SIG-M5 treated with dmso at 0.1 percent for 504 hours (cell line): Measurements from ENCODE around the gene CA9.
"Not testable (repeated sequence)": the region's sequence is repeated elsewhere in the genome, so short reads cannot be mapped to it uniquely, and the experiment has no call there.

Experiments used
- DNase-seq: peaks from one replicate; lab custom pipeline; 2025; ENCODE audit not compliant: unreplicated experiment; lab: John Stamatoyannopoulos, UW

The CA9 gene

GRCh38 chr9:35673132-35674024, at the start of gene CA9:
CA9 (plus strand) TSS chr9:35673928; CDS start chr9:35673960, 32 bp downstream.
- DNase-seq: no peak

DNA sequence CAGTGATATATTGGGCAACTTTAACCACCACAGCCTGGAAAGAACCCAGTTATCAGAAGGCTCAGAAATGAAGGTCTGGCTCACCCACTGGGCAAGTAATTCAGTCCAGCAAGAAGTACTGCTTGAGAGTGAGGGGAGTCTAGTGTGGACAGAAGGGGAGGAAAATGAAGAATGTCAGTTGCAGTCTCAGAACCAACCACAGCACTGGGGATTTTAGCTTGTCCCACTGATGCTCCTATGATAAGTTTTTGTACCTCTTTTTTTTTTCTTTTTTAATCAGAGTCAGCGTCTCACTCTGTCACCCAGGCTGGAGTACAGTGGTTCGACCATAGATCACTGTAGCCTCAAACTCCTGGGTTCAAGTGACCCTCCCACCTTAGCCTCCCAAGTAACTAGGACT, 46.2 kb upstream of the CA9 start:
- DNase-seq: no peak

DNA sequence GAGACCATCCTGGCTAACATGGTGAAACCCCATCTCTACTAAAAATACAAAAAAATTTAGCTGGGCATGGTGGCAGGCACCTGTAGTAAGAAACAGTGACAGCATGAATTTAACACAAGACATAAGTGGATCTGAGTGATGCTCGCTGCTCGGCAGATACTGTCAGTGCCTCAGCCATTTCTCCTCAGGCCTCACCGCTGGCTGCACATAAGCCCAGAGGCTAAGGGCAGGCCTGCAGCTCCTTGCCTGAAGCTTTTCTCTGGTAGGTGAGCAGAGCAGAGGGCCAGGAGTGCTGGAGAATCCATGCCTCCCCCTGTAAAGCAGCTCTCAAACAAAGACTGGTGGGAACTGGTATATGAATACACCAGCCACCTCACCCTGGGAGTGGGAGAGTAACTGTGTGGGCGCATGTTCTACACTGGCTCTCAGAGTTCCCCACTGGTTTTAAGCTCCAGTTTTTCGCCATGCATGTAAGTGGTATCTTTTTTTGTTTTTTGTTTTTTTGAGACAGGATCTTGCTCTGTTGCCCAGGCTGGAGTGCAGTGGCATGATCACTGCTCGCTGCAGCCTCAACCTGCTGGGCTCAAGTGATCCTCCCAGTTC, 45.2 kb upstream of the CA9 start:
- no peak for DNase-seq

DNA sequence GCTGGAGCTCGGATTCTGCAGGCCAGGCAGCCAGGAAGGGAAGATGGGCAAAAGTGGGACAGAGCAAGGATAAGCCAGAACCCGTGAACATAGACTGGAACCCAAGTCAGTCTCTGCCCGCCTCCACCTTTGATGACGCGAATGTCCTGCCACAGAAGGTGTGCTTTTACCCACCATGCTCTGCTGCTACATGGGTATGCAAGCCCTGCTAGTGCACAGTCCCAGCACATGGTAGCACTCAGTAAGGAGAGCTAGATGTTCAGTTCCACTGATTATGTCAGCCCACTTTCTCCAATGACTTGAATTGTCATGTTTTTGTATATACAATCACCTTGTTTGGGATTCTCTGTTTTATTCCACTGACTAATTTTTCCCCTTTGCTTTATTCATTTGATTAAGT, 44.1 kb upstream of the CA9 start:
- DNase-seq: no peak

GRCh38 chr9:35635730-35636129, 38.0 kb upstream of the CA9 start:
- no peak for DNase-seq

DNA sequence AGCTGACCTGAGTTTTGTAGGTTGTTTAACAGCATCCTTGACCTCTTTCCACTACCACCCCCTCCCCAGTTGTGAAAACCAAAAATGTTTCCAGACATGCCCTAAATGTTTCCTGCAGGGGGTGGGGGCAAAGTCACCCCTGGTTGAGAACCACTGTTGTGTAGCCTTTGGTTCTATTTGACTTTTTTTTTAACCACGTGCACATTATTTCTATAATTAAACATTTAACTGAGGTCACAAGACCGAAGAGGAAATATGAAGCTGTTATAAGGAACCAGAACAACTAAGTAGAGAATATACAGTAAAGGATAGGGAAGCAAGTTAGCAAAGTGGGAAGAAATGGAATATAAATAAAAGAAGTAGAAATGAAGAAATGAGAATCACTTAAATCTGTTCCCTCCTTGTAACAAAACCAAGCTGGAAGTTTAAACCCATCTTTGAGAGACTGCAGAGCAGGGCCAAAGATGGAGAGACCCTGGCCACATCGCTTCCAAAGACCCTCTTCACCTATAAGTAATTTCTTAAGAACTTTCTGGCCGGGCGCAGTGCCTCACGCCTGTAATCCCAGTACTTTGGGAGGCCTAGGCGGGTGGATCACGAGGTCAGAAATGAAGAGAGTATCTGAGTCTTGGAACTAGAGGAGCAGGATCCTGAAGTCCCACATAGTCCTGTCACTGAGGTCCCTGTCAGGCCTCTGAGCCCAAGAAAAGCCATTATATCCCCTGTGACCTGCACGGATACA, 37.4 kb upstream of the CA9 start:
- DNase-seq: peak; percentile 31

DNA sequence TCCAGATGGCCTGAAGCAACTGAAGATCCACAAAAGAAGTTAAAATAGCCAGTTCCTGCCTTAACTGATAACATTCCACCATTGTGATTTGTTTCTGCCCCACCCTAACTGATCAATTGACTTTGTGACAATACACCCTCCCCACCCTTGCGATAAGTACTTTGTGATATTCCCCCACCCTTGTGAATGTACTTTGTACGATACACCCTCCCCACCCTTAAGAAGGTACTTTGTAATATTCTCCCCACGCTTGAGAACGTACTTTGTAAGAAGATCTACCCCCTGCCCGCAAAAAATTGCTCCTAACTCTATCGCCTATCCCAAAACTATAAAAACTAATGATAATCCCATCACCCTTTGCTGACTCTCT, 36.9 kb upstream of the CA9 start:
- DNase-seq: not testable (repeated sequence)

DNA sequence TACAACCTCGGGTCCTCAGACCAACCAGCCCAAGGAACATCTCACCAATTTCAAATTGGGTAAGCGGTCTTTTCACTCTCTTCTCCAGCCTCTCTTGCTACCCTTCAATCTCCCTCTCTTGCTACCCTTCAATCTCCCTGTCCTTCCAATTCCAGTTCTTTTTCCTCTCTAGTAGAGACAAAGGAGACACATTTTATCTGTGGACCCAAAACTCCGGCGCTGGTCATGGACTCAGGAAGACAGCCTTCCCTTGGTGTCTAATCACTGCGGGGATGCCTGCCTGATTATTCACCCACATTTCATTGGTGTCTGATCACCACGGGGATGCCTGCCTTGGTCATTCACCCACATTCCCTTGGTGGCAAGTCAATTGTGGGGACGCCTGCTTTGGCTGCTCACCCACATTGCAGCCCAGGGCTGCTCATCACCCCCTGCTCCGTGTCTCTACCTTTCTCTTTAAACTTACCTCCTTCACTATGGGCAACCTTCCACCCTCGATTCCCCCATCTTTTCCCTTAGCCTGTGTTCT, 36.2 kb upstream of the CA9 start:
- not testable (repeated sequence) for DNase-seq

- DNase-seq: not testable (repeated sequence)
These were observed 35.0 kb upstream of the CA9 start for GRCh38 chr9:35638751-35639150.

DNA sequence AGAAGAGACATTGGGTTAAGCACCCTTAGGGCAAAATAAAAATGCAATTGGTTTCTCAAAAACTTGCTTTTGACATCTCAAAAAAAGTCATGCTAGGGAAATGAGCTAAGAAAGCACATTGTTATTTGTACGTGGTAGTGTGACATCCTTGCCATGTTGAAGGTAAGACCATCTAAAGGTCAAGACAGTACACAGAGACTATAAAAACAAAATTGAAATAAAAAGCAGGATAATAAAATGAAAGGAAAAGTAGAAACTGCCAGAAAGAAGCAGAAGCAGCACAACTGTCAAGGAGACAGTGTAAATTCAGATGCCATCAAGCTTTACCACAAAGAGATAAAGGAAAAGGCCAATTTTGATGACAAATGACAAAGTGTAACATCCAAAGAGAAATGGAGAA, 34.5 kb upstream of the CA9 start:
- not testable (repeated sequence) for DNase-seq

GRCh38 chr9:35639631-35640030, 34.1 kb upstream of the CA9 start:
- DNase-seq: no peak

DNA sequence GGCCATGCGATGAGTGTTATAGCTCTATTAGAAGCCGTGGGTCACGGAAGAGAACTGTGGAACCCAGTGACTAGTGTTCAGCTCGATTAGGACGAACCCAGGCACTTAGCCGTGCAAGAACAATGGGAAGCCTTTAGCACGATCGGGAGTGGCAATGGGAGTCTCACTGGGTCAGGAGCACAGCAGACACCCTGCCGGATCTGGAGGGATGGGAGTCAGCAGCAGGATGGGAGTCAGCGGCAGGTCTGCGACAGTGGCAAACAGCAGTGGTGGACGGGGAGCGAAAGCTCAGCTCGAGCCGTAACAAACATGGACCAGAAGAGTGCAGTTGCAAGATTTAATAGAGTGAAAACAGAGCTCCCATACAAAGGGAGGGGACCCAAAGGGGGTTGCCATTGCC, 33.3 kb upstream of the CA9 start:
- not testable (repeated sequence) for DNase-seq

DNA sequence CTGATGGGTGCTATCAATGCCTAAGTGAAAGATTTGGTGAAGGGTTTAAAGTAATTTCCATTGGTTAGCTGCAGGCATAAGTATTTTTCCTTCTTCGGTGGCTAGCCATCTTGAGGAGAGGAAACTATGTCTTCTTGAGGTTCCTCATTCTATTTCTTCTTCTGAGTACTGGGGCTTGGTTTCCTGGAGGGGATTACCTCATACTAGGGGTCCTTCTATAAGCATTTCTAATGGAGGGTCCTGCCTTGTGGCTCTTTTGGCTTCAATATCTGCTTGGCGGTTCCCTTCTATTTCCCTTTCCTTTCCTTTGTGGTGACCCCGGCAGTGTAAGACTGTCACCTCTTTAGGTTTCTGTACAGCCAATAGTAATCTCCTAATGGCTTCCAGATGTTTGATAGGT, 32.2 kb upstream of the CA9 start:
- DNase-seq: not testable (repeated sequence)

DNA sequence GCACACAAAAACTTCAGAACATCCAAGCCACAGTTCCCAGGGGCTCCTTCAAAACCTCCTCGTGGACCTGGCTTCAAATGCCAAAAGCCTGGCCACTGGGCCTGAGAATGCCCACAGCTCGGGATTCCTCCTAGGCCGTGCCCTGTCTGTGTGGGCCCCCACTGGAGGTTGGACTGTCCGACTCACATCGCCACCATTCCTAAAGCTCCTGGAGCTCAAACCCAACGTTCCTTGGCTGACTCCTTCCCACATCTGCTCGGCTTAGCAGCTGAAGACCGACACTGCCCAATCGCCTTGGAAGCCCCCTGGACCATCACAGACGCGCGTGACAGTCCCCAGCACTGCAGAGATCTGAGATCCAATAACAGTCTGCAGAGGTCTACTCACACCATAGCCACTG, 30.7 kb upstream of the CA9 start:
- no peak for DNase-seq

- not testable (repeated sequence) for DNase-seq
These were observed 28.0 kb upstream of the CA9 start for GRCh38 chr9:35645736-35646135.

DNA sequence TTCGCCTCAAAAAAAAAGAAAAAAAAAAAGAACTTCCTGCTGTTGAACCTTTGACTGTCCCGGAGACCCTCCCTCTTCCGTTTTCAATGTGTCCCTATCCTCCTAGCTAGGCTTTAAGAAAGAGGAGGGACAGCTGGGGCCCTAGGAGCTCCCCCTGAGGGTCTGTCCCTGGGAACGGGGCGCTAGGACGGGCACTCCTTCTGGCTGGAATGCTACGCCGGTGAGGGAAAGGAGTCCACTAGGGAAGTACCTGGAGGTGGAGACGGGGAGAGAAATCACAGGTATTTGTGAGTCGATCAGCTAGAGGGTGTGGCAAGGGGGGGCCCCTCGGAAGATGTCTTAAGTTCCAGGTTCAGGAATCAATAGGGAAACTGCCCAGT, 27.6 kb upstream of the CA9 start:
- DNase-seq: peak; percentile 37

GRCh38 chr9:35646533-35647265, 27.0 kb upstream of the CA9 start:
- DNase-seq: peak; percentile 88

- DNase-seq: peak; percentile 78
These were observed 24.0 kb upstream of the CA9 start for GRCh38 chr9:35649431-35650340.

DNA sequence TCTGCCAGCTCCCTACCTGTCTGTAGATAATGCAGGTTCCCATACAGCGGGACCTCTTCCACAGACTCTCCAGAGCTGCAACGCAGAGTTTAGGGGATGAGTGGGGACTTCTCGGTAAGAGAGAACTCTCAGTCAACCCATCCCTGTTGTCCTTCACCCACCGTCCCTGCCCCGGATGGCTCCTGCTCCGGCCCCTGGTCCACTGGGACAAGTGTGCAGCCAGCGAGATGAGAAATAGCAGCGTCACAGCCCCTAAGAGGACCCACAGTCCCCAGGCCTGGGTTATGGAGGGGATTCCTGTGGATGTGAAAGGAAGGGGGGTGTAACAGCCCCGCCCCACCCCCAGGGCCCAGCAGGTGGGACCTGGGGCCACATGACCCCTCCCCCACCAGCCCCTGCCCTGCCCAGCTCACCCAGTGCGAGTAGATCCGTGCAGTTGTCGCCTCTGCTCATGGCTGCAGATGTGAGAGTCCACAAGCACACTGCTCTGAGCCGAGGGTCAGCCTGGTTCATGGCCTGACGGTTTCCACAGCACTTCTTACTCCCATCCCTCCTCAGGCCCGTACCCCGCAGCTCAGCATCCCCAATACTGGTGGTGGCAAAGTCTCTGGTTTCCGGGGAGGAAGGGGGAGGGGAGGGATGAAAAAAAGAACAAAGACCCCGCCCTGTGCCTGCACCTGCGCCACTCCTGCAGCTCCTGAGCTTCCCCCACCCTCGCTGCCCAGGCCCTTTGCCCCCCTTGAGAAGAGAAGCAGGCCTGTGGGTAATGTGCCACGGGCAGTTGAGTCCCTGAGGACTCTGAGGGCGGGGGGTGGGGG, 23.2 kb upstream of the CA9 start, which contains the start of gene SIT1:
SIT1 (minus strand) TSS at position 591 of the 818 bp plus-strand sequence; CDS start at position 513, 78 bp downstream.
- no peak for DNase-seq
